Daoy (cell line): ENCODE results near the gene SHOC2. TPM values are rescaled to one million over a fixed set of nuclear protein-coding genes. Genes with fewer than 3 reads are reported as not detected.
"Not testable (repeated sequence)": the region's sequence is repeated elsewhere in the genome, so short reads cannot be mapped to it uniquely, and the experiment has no call there.

Experiments used
- DNase-seq: peaks from one replicate; pipeline ENCODE4 v3.0.0-alpha.2; 2015; ENCODE audit warnings: low read depth
- total RNA-seq: library from RNA; depleted of rRNA; stranded (reverse); fragments of >200 nt; shearing (Covaris generic); gene quantifications from 2 replicates; pipeline ENCODE4 v1.2.3, GENCODE V29; 2014

SHOC2 gene
- total RNA-seq, 1 experiment from 2014 or later, result 11.7 TPM

GRCh38 chr10:110901954-110902819, 17.2 kb upstream of the SHOC2 start:
- peak; percentile 54 for DNase-seq

- DNase-seq, result no peak
Observed at GRCh38 chr10:110903280-110904278, 15.8 kb upstream of the SHOC2 start.

GRCh38 chr10:110910138-110910537, 9.3 kb upstream of the SHOC2 start:
- DNase-seq, result no peak

GRCh38 chr10:110912374-110912773, 7.0 kb upstream of the SHOC2 start:
- DNase-seq, result peak; percentile 15

- DNase-seq, result no peak
Observed at GRCh38 chr10:110914431-110914830, 5.0 kb upstream of the SHOC2 start.

GRCh38 chr10:110915035-110915434, 4.4 kb upstream of the SHOC2 start:
- no peak for DNase-seq

- DNase-seq, result not testable (repeated sequence)
Observed at GRCh38 chr10:110915600-110915999, 3.8 kb upstream of the SHOC2 start.

GRCh38 chr10:110916554-110917346, 2.7 kb upstream of the SHOC2 start:
- DNase-seq, result peak; percentile 4

GRCh38 chr10:110918269-110918642, 1.1 kb upstream of the SHOC2 start:
- peak; percentile 95 for DNase-seq

GRCh38 chr10:110918643-110919348, 608 bp upstream of the SHOC2 start, which contains the start of gene BBIP1:
Gene BBIP1 (minus strand): TSS chr10:110919180. CDS start chr10:110918157, 1,023 bp downstream.
- peak; percentile 98 for DNase-seq

- peak; percentile 23 for DNase-seq
Observed at GRCh38 chr10:110919971-110920881, 822 bp downstream of the SHOC2 start.

GRCh38 chr10:110923856-110924493, 4.6 kb downstream of the SHOC2 start:
- DNase-seq, result no peak

- DNase-seq, result no peak
Observed at GRCh38 chr10:110927461-110927860, 8.1 kb downstream of the SHOC2 start.

GRCh38 chr10:110931769-110932381, 12.5 kb downstream of the SHOC2 start:
- no peak for DNase-seq

- no peak for DNase-seq
Observed at GRCh38 chr10:110932505-110933180, 13.2 kb downstream of the SHOC2 start.

- DNase-seq, result no peak
Observed at GRCh38 chr10:110936757-110937156, 17.4 kb downstream of the SHOC2 start.

GRCh38 chr10:110939419-110939818, 20.0 kb downstream of the SHOC2 start:
- DNase-seq, result no peak

GRCh38 chr10:110944792-110945396, 25.5 kb downstream of the SHOC2 start:
- no peak for DNase-seq
